ENCODE measurements around the gene FLT3LG.
"Not testable (repeated sequence)": the region's sequence is repeated elsewhere in the genome, so short reads cannot be mapped to it uniquely, and the experiment has no call there.

Gene FLT3LG

DNA sequence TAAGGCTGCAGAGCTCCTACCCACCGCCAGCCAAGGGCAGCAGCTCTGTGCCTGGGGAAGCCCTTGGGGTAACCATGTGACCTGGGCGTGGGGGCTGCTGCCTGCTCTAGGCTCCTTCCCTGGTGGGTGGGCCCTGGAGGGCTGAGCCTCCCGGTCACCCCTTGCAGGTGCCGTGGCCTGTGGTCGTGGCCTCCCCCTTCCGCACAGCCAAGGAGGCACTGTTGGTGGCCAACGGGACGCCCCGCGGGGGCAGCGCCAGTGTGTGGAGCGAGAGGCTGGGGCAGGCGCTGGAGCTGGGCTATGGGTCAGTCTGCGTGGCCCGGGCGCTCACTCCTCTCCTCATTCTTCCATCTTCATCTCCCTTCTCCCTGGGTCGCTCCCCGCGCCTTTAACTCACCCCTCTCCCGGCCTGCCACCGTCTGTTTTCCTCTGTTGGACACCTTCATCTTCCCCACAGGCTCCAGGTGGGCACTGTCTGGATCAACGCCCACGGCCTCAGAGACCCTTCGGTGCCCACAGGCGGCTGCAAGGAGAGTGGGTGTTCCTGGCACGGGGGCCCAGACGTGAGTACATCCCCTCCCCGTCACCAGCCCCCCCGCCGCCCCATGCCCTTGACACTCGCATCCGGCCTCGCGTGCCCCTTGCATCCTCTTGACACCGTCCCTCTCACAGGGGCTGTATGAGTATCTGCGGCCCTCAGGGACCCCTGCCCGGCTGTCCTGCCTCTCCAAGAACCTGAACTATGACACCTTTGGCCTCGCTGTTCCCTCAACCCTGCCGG is 9.9 kb upstream of the FLT3LG start:
- Histone ChIP-seq H3K9me3 (ENCODE audit: control insufficient read depth, insufficient read depth, low read length) (no peaks in the 10 kb centered on the region), H3K36me3 (ENCODE audit: control insufficient read depth, insufficient read depth, low read length) (peaks cover 27% of the 10 kb centered on the region), H3K27ac (ENCODE audit: low read depth, low read length) (no peak overlapping the region), H3K4me1 (ENCODE audit: control insufficient read depth, insufficient read depth, low read length) (no peaks in the 10 kb centered on the region; the same call in 1 of the 2 replicates), H3K4me3 (ENCODE audit: low read depth, low read length) (no peak overlapping the region), H3K9ac (ENCODE audit: low read depth, low read length) (no peak overlapping the region), H3K27me3 (ENCODE audit: control insufficient read depth, insufficient read depth, low read length) (no peaks in the 10 kb centered on the region)

DNA sequence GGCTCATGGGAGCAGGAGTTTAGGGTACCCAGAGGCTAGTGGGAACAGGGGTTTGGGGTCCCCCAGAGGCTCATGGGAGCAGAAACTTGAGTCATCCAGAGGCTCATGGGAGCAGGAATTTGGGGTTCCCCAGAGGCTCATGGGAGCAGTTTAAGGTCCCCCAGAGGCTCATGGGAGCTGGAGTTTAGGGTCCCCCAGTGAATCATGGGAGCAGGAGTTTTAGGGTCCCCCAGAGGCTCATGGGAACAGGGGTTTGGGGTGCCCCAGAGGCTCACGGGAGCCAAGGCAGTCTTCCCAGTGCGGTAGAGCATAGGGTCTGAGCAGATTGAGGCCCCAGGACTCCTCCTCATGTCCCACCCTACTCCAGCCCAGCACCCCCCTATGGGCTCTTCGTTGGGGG is 8.6 kb upstream of the FLT3LG start:
- H3K27ac ChIP-seq (ENCODE audit: low read depth, low read length), result no peak overlapping the region
- H3K4me3 ChIP-seq (ENCODE audit: low read depth, low read length), result no peak overlapping the region
- H3K4me1 ChIP-seq (ENCODE audit: control insufficient read depth, insufficient read depth, low read length), result no peaks in the 10 kb centered on the region; the same call in 1 of the 2 replicates
- no peaks in the 10 kb centered on the region for H3K9me3 ChIP-seq (ENCODE audit: control insufficient read depth, insufficient read depth, low read length)
- no peaks in the 10 kb centered on the region for H3K27me3 ChIP-seq (ENCODE audit: control insufficient read depth, insufficient read depth, low read length)
- peaks cover 28% of the 10 kb centered on the region for H3K36me3 ChIP-seq (ENCODE audit: control insufficient read depth, insufficient read depth, low read length)
- no peak overlapping the region for H3K9ac ChIP-seq (ENCODE audit: low read depth, low read length)

DNA sequence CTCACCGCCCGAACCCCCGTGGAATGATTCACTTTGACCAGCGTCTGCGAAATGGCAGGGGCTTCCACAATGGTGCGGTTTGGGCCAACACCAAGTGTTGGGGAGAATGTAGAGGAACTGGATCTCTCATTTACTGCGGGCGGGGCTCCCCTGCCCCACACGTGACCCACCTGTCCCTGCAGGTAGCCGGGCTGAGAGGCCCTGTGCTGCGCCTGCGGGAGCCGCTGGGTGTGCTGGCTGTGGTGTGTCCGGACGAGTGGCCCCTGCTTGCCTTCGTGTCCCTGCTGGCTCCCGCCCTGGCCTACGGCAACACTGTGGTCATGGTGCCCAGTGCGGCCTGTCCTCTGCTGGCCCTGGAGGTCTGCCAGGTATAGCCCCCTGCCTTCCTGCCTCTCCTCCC is 5.8 kb upstream of the FLT3LG start:
- H3K36me3 ChIP-seq (ENCODE audit: control insufficient read depth, insufficient read depth, low read length), result peaks cover 30% of the 10 kb centered on the region
- H3K27ac ChIP-seq (ENCODE audit: low read depth, low read length), result no peak overlapping the region
- H3K9ac ChIP-seq (ENCODE audit: low read depth, low read length), result no peak overlapping the region

DNA sequence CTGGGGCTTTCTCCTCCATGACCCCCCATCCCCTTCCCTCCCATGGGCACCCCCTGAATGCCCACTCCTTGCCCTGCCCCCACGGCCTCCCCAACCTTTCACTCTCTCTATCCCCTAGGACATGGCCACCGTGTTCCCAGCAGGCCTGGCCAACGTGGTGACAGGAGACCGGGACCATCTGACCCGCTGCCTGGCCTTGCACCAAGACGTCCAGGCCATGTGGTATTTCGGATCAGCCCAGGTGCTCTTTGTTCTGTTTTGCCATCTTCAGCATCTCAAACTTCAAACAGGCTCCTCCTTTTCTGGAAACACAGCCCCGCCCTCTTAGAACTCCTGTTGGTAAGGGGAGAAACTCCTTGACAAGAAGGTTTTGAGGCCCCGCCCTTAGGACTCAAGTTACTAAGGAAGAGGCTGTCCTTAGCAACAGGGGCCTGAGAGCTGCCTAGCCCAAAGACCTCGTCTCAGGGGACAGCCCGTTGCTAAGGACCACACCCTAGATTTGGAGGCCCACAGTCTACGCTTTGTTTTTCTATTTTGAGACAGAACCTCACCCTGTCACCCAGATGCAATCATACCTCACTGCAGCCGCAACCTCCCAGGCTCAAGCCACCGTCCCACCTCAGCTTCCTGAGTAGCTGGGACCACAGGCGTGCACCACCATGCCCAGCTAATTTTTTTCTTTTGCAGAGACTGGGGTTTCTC is 5.1 kb upstream of the FLT3LG start:
- no peaks in the 10 kb centered on the region for H3K27me3 ChIP-seq (ENCODE audit: control insufficient read depth, insufficient read depth, low read length)
- H3K9ac ChIP-seq (ENCODE audit: low read depth, low read length), result no peak overlapping the region
- H3K27ac ChIP-seq (ENCODE audit: low read depth, low read length), result no peak overlapping the region
- H3K4me1 ChIP-seq (ENCODE audit: control insufficient read depth, insufficient read depth, low read length), result no peaks in the 10 kb centered on the region; the same call in 1 of the 2 replicates
- H3K4me3 ChIP-seq (ENCODE audit: low read depth, low read length), result no peak overlapping the region
- H3K9me3 ChIP-seq (ENCODE audit: control insufficient read depth, insufficient read depth, low read length), result no peaks in the 10 kb centered on the region
- H3K36me3 ChIP-seq (ENCODE audit: control insufficient read depth, insufficient read depth, low read length), result peaks cover 28% of the 10 kb centered on the region

More for the DNA sequence above, 5.8 kb upstream of the FLT3LG start:
- no peaks in the 10 kb centered on the region for H3K27me3 ChIP-seq (ENCODE audit: control insufficient read depth, insufficient read depth, low read length)
- no peaks in the 10 kb centered on the region for H3K9me3 ChIP-seq (ENCODE audit: control insufficient read depth, insufficient read depth, low read length)
- no peak overlapping the region for H3K4me3 ChIP-seq (ENCODE audit: low read depth, low read length)
- no peaks in the 10 kb centered on the region; the same call in 1 of the 2 replicates for H3K4me1 ChIP-seq (ENCODE audit: control insufficient read depth, insufficient read depth, low read length)

DNA sequence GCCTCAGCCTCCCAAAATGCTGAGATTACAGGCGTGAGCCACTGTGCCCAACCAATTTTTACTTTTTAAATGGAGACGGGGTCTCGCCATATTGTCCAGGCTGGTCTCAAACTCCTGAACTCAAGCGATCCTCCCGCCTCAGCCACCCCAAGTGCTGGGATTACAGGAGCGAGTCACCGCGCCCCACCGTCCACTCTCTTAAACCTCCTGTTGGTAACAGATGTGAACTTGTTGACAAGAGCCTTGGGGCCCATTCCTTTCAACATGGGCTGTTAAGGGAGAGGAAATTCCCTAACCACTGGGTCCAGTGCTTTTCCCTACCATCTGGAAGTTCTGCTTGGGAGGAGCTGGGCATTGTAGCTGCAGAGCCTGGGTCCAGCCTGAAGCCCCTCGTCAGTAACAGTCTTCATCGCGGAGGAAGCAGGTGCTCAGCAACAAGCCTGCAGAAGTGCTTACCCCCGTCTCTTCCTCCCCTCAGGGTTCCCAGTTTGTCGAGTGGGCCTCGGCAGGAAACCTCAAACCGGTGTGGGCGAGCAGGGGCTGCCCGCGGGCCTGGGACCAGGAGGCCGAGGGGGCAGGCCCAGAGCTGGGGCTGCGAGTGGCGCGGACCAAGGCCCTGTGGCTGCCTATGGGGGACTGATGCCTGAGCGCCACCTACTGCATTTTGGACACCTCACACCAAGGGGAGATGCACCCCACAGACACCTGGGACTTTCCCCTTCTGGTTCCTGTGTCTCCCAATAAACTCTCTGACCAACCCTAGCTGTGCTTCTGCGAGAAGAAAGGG is 4.0 kb upstream of the FLT3LG start:
- Histone ChIP-seq H3K27ac (ENCODE audit: low read depth, low read length) (no peak overlapping the region), H3K27me3 (ENCODE audit: control insufficient read depth, insufficient read depth, low read length) (peaks cover 4% of the 10 kb centered on the region; the same call in 1 of the 2 replicates), H3K9me3 (ENCODE audit: control insufficient read depth, insufficient read depth, low read length) (no peaks in the 10 kb centered on the region), H3K4me3 (ENCODE audit: low read depth, low read length) (no peak overlapping the region), H3K36me3 (ENCODE audit: control insufficient read depth, insufficient read depth, low read length) (peaks cover 19% of the 10 kb centered on the region), H3K4me1 (ENCODE audit: control insufficient read depth, insufficient read depth, low read length) (no peaks in the 10 kb centered on the region; the same call in 1 of the 2 replicates), H3K9ac (ENCODE audit: low read depth, low read length) (no peak overlapping the region)

DNA sequence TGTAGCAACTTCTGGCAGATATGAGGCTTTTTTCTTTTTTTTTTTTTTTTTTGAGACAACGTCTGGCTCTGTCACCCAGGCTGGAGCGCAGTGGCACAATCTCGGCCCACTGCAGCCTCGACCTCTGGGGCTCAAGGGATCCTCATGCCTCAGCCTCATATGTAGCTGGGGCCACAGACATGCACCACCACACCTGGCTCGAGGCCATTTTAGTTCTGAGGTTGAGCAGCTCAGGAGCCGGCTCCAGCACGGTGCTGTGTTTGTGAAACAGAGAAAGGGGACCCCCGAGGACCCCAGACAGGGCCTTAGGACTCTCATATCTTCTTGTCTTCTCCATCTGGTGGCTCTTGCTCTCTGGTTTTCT is 3.4 kb upstream of the FLT3LG start:
- Histone ChIP-seq H3K9me3 (ENCODE audit: control insufficient read depth, insufficient read depth, low read length) (no peaks in the 10 kb centered on the region), H3K36me3 (ENCODE audit: control insufficient read depth, insufficient read depth, low read length) (peaks cover 16% of the 10 kb centered on the region), H3K27ac (ENCODE audit: low read depth, low read length) (no peak overlapping the region), H3K4me3 (ENCODE audit: low read depth, low read length) (no peak overlapping the region), H3K27me3 (ENCODE audit: control insufficient read depth, insufficient read depth, low read length) (peaks cover 6% of the 10 kb centered on the region; the same call in 1 of the 2 replicates), H3K4me1 (ENCODE audit: control insufficient read depth, insufficient read depth, low read length) (no peaks in the 10 kb centered on the region; the same call in 1 of the 2 replicates), H3K9ac (ENCODE audit: low read depth, low read length) (no peak overlapping the region)

DNA sequence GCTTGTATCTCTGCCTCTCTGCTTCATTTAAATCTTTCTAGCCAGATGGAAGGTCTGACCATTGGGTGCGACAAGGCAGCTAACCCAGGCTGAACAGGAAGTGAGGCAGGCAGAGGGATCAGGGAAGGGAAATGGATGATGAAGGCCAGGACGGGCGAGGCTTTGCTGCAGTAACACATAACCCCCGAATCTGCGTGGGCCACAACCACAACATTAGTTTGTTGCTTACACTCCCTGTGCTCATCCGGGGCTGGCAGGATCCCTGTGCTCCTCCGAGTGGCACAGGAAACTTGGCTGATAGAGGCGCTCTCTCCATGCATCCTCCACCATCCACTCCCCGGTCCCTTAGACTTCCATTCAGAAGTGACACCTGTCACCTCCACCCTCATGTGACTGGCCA is 1.1 kb upstream of the FLT3LG start:
- Histone ChIP-seq H3K4me3 (ENCODE audit: low read depth, low read length) (no peak overlapping the region), H3K9ac (ENCODE audit: low read depth, low read length) (no peak overlapping the region), H3K27ac (ENCODE audit: low read depth, low read length) (no peak overlapping the region), H3K9me3 (ENCODE audit: control insufficient read depth, insufficient read depth, low read length) (no peaks in the 10 kb centered on the region), H3K36me3 (ENCODE audit: control insufficient read depth, insufficient read depth, low read length) (peaks cover 12% of the 10 kb centered on the region), H3K4me1 (ENCODE audit: control insufficient read depth, insufficient read depth, low read length) (no peaks in the 10 kb centered on the region; the same call in 1 of the 2 replicates), H3K27me3 (ENCODE audit: control insufficient read depth, insufficient read depth, low read length) (peaks cover 6% of the 10 kb centered on the region; the same call in 1 of the 2 replicates)

DNA sequence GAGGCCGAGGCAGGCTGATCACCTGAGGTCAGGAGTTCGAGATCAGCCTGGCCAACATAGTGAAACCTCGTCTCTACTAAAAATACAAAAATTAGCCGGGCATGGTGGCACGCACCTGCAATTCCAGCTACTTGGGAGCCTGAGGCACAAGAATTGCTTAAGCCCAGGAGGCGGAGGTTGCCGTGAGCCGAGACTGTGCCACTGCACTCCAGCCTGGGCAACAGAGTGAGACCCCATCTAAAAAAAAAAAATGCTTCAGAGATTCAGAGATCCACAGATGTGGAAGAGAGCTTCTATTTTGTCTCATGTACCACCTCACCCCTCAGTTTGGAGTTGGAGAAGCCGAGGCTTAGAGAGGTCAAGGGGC is 531 bp upstream of the FLT3LG start:
- not testable (repeated sequence) for H3K27ac ChIP-seq (ENCODE audit: low read depth, low read length); H3K27me3 ChIP-seq (ENCODE audit: control insufficient read depth, insufficient read depth, low read length); H3K4me1 ChIP-seq (ENCODE audit: control insufficient read depth, insufficient read depth, low read length); H3K9ac ChIP-seq (ENCODE audit: low read depth, low read length); H3K4me3 ChIP-seq (ENCODE audit: low read depth, low read length); H3K9me3 ChIP-seq (ENCODE audit: control insufficient read depth, insufficient read depth, low read length)
- peaks cover 12% of the 10 kb centered on the region for H3K36me3 ChIP-seq (ENCODE audit: control insufficient read depth, insufficient read depth, low read length)

DNA sequence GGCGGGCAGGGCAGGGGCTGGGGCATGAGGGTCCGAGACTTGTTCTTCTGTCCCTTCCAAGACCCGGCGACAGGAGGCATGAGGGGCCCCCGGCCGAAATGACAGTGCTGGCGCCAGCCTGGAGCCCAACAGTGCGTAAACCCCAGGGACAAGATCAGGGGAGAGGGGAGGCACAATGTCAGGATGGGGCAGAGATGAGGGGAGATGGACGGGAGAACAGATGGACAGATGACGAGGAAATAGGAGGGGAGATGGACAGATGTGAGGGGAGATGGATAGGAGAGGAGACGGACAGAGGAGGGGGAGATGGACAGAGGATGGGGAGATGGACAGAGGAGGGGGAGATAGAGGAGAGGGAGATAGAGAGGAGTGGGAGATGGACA is 518 bp downstream of the FLT3LG start:
- H3K27ac ChIP-seq (ENCODE audit: low read depth, low read length), result no peak overlapping the region
- no peak overlapping the region for H3K4me3 ChIP-seq (ENCODE audit: low read depth, low read length)
- H3K9ac ChIP-seq (ENCODE audit: low read depth, low read length), result no peak overlapping the region
- H3K9me3 ChIP-seq (ENCODE audit: control insufficient read depth, insufficient read depth, low read length), result no peaks in the 10 kb centered on the region
- H3K4me1 ChIP-seq (ENCODE audit: control insufficient read depth, insufficient read depth, low read length), result no peaks in the 10 kb centered on the region
- H3K36me3 ChIP-seq (ENCODE audit: control insufficient read depth, insufficient read depth, low read length), result peaks cover 12% of the 10 kb centered on the region
- peaks cover 6% of the 10 kb centered on the region; the same call in 1 of the 2 replicates for H3K27me3 ChIP-seq (ENCODE audit: control insufficient read depth, insufficient read depth, low read length)

DNA sequence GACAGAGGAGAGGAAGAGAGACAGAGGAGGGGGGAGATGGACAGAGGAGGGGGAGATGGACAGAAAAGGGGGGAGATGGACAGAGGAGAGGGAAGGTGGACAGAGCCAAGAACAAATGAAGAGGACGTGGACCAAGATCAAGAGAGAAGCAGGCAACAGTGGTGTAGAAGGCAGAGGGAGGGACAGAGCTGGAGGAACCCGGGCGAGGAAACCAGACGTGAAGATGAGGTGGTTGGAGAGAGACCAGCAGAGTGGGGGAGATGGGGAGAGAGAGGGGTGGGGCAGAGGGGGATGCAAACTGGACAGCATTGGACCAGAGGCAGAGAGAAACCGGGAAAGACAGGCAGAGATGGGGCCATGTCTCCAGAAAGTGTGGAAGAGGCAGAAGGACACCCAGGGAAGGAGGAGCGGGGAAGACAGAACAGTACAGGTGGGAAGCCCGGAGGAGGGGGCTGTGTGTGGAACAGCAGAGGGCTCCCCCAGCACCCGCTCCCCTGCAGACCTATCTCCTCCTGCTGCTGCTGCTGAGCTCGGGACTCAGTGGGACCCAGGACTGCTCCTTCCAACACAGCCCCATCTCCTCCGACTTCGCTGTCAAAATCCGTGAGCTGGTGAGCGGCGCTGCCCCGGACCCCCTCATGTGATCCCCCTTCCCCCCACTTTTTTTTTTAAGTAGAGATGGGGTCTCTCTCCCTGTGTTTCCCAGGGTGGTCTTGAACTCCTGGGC is 1.3 kb downstream of the FLT3LG start:
- Histone ChIP-seq H3K4me1 (ENCODE audit: control insufficient read depth, insufficient read depth, low read length) (no peaks in the 10 kb centered on the region), H3K4me3 (ENCODE audit: low read depth, low read length) (no peak overlapping the region)

More for the DNA sequence above, 1.3 kb downstream of the FLT3LG start:
- H3K27ac ChIP-seq (ENCODE audit: low read depth, low read length), result no peak overlapping the region
- H3K27me3 ChIP-seq (ENCODE audit: control insufficient read depth, insufficient read depth, low read length), result peaks cover 6% of the 10 kb centered on the region; the same call in 1 of the 2 replicates
- H3K9me3 ChIP-seq (ENCODE audit: control insufficient read depth, insufficient read depth, low read length), result no peaks in the 10 kb centered on the region
- H3K36me3 ChIP-seq (ENCODE audit: control insufficient read depth, insufficient read depth, low read length), result peaks cover 5% of the 10 kb centered on the region; the same call in 1 of the 2 replicates
- no peak overlapping the region for H3K9ac ChIP-seq (ENCODE audit: low read depth, low read length)
